SH-SY5Y (cell line): Measurements from ENCODE around the gene DHX16.

Experiments
- GATA2 ChIP-seq: IDR thresholded peaks from 2 replicates; pipeline ENCODE4 v1.6.1; 2011; ENCODE audit warnings: mild to moderate bottlenecking, low read depth, low read length
- GATA3 ChIP-seq: IDR thresholded peaks from 2 replicates; pipeline ENCODE4 v1.6.1; 2011; ENCODE audit warnings: low read depth, mild to moderate bottlenecking, low read length, moderate library complexity

DNA sequence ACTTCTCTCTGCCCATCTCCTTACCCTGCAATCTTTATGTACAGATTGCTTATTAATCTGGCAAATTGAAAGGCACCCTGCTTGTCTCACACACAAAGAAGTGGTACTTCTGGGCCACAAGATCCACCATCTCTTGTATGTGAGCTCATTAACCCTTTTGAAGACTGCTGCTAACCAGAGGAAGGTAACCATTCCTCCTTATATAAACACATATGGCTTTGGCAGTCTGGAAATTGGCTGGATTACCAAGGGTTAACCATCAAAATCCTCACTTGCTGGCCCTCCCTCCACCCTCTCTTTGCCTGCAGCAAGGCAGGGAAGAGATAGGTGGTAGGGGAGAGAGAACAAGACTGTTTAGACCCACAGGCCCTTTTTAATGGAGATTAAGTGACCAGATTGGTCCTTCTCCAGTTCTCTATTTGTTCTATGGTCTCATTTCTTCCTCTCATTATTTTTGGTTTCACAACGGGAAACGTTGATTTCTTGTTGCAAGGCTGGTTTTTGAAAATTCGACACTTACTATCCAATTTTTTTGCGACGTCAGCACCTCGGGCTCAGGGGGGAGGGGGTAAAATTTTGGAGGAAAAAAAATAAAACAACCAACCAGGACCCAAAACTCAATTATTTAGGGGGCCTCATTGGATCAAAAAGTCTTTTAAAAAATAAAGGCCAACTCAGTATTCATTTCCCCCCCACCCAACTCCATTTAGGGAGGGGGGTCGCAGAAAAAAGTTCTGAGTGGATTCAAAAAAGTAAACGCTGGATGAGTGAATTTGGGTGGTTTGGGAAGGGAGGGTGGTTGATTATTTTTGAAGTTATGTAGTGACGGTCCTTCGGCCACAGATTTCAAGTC, 56.6 kb downstream of the DHX16 start:
- TF ChIP-seq GATA2 (peak; percentile 43; the same call in 1 of the 2 replicates), GATA3 (no peak)
